ENCODE data around the gene CCDC12. TPM values are rescaled to one million over a fixed set of nuclear protein-coding genes. Genes with fewer than 3 reads are reported as not detected.

CCDC12 gene
- total RNA-seq, 1 experiment from 2014 or later: 44.2 TPM

DNA sequence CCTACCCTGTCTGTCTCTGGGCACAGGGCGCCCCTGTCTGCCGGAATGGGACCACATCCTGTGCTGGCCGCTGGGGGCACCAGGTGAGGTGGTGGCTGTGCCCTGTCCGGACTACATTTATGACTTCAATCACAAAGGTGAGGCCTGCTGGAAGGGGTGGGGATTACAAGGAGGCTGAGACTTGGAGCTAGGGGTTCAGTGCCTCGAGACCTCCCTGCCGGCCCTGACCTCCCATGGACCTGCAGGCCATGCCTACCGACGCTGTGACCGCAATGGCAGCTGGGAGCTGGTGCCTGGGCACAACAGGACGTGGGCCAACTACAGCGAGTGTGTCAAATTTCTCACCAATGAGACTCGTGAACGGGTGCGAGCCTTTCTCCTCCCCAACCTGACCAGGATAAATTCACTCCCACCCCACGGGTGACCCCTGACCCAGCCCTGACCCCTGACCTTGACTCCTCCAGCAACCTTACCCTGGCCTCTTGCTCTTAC lies 78.7 kb downstream of the CCDC12 start:
- Histone ChIP-seq H3K27me3 (ENCODE audit: low read length) (no peaks in the 10 kb centered on the region), H3K4me1 (ENCODE audit: insufficient read depth, low read length) (no peaks in the 10 kb centered on the region), H3K9me3 (ENCODE audit: low read length) (no peaks in the 10 kb centered on the region), H3F3A (ENCODE audit: low read length, unreplicated experiment) (no peaks in the 10 kb centered on the region), H3K4me3 (ENCODE audit: low read length) (no peak overlapping the region), H3K9me2 (replicated peaks; ENCODE audit: low read length) (no peaks in the 10 kb centered on the region), H3K79me2 (ENCODE audit: low read length) (no peaks in the 10 kb centered on the region), H3K9ac (ENCODE audit: low read length) (no peak overlapping the region), H2AFZ (ENCODE audit: low read length) (no peak overlapping the region), H3K4me2 (ENCODE audit: low read length) (no peak overlapping the region), H3K36me3 (ENCODE audit: low read depth, low read length) (no peaks in the 10 kb centered on the region), H4K20me1 (ENCODE audit: low read length) (no peaks in the 10 kb centered on the region), H3K27ac (ENCODE audit: low read length) (no peak overlapping the region)
- POLR2A ChIA-PET (ENCODE audit: unreplicated experiment): no interaction called here
- CTCF ChIA-PET: no interaction called here
- no TSS peak for BruUV-seq (replicated peaks)
- intact Hi-C loops (cut with micrococcal nuclease): no loop called here
- ATAC-seq (no peak), DNase-seq (no peak)
- TF ChIP-seq EZH2 (IDR thresholded peaks at IDR 0.05; ENCODE audit: low read length, unreplicated experiment) (no peak), EZH2phosphoT487 (IDR thresholded peaks at IDR 0.05; ENCODE audit: borderline replicate concordance, low read length) (no peak)
- TF ChIP-seq, protein P1, sequence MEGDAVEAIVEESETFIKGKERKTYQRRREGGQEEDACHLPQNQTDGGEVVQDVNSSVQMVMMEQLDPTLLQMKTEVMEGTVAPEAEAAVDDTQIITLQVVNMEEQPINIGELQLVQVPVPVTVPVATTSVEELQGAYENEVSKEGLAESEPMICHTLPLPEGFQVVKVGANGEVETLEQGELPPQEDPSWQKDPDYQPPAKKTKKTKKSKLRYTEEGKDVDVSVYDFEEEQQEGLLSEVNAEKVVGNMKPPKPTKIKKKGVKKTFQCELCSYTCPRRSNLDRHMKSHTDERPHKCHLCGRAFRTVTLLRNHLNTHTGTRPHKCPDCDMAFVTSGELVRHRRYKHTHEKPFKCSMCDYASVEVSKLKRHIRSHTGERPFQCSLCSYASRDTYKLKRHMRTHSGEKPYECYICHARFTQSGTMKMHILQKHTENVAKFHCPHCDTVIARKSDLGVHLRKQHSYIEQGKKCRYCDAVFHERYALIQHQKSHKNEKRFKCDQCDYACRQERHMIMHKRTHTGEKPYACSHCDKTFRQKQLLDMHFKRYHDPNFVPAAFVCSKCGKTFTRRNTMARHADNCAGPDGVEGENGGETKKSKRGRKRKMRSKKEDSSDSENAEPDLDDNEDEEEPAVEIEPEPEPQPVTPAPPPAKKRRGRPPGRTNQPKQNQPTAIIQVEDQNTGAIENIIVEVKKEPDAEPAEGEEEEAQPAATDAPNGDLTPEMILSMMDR (conservative IDR thresholded peaks at IDR 0.05; ENCODE audit: low read depth, low read length): 0 out of 2 replicates have a peak, but pooled peaks have one; percentile 17

DNA sequence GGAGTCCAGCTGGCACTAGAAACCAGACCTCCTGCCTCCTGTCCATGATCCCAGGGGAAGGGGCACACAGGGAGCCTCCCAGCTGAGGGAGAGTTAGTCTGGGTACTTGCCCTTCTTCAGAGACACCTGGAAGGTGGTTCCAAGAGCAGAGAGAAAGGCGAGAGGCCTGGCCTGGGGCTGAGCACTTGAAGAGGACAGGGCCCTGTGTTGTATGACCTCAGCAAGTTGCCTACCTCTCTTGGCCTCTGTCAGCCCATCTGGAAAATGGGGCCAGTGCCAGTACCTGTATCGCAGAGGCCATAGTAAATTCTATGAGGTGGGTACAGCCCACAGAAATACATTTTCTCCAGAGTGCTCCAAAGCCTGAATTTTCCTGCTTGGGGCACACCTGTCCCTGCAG lies 79.5 kb downstream of the CCDC12 start:
- no peak overlapping the region for H3K9ac ChIP-seq (ENCODE audit: low read length)
- no peaks in the 10 kb centered on the region for H3F3A ChIP-seq (ENCODE audit: low read length, unreplicated experiment)
- H3K4me1 ChIP-seq (ENCODE audit: insufficient read depth, low read length): peaks cover 3% of the 10 kb centered on the region; the same call in 1 of the 2 replicates
- TF ChIP-seq EZH2 (IDR thresholded peaks at IDR 0.05; ENCODE audit: low read length, unreplicated experiment) (no peak), EZH2phosphoT487 (IDR thresholded peaks at IDR 0.05; ENCODE audit: borderline replicate concordance, low read length) (no peak)
- TF ChIP-seq, protein P1 (conservative IDR thresholded peaks at IDR 0.05; ENCODE audit: low read depth, low read length): no peak
- H3K79me2 ChIP-seq (ENCODE audit: low read length): no peaks in the 10 kb centered on the region
- no peaks in the 10 kb centered on the region for H4K20me1 ChIP-seq (ENCODE audit: low read length)
- H3K27me3 ChIP-seq (ENCODE audit: low read length): no peaks in the 10 kb centered on the region
- no peak overlapping the region for H3K4me3 ChIP-seq (ENCODE audit: low read length)
- no peak overlapping the region for H3K27ac ChIP-seq (ENCODE audit: low read length)
- ChIA-PET POLR2A (ENCODE audit: unreplicated experiment) (no interaction called here), CTCF (interaction anchor here (0.5 kb wide), 1 partner anchor 52 kb away, joined by 6 read pairs; no protein-coding TSS in a partner anchor)
- H2AFZ ChIP-seq (ENCODE audit: low read length): no peak overlapping the region
- no TSS peak for BruUV-seq (replicated peaks)
- DNase-seq: no peak
- no peaks in the 10 kb centered on the region for H3K36me3 ChIP-seq (ENCODE audit: low read depth, low read length)
- H3K4me2 ChIP-seq (ENCODE audit: low read length): no peak overlapping the region
- no peak for ATAC-seq
- no peaks in the 10 kb centered on the region for H3K9me3 ChIP-seq (ENCODE audit: low read length)
- no peaks in the 10 kb centered on the region for H3K9me2 ChIP-seq (replicated peaks; ENCODE audit: low read length)
- intact Hi-C loops (cut with micrococcal nuclease): no loop called here

DNA sequence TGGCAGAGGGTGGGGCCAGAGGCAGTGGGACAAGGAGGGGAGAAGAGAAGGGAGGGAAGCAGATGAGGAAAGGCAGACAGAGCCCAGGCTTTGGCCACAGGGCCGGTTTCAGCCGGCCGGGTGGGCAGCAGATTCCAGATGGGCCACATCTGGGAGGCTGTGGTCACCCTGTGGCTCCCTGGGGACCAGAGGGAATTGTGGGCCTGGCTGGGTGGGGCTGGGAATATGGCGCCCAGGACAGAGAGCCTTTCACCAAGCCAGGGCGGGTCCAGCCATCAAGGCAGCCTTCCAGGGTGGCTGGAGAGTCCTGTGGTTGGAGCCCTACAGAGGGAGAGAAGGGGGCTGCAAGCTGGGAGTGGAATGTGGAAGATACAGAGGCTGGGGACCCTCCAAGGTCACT lies 80.2 kb downstream of the CCDC12 start:
- Histone ChIP-seq H3K9me3 (ENCODE audit: low read length) (no peaks in the 10 kb centered on the region), H3K4me3 (ENCODE audit: low read length) (no peak overlapping the region), H3K27ac (ENCODE audit: low read length) (no peak overlapping the region), H3K4me2 (ENCODE audit: low read length) (no peak overlapping the region), H3K79me2 (ENCODE audit: low read length) (no peaks in the 10 kb centered on the region), H3F3A (ENCODE audit: low read length, unreplicated experiment) (no peaks in the 10 kb centered on the region), H3K27me3 (ENCODE audit: low read length) (no peaks in the 10 kb centered on the region), H3K36me3 (ENCODE audit: low read depth, low read length) (no peaks in the 10 kb centered on the region), H2AFZ (ENCODE audit: low read length) (no peak overlapping the region), H3K9ac (ENCODE audit: low read length) (no peak overlapping the region), H3K9me2 (replicated peaks; ENCODE audit: low read length) (no peaks in the 10 kb centered on the region), H3K4me1 (ENCODE audit: insufficient read depth, low read length) (peaks cover 4% of the 10 kb centered on the region; the same call in 1 of the 2 replicates), H4K20me1 (ENCODE audit: low read length) (no peaks in the 10 kb centered on the region)
- ChIA-PET POLR2A (ENCODE audit: unreplicated experiment) (no interaction called here), CTCF (interaction anchor here (0.5 to 0.8 kb wide), 2 partner anchors 51 to 190 kb away, joined by 3 to 6 read pairs; no protein-coding TSS in a partner anchor)
- TF ChIP-seq EZH2phosphoT487 (IDR thresholded peaks at IDR 0.05; ENCODE audit: borderline replicate concordance, low read length) (no peak), EZH2 (IDR thresholded peaks at IDR 0.05; ENCODE audit: low read length, unreplicated experiment) (no peak)
- TF ChIP-seq, protein P1 (conservative IDR thresholded peaks at IDR 0.05; ENCODE audit: low read depth, low read length): no peak
- intact Hi-C loops (cut with micrococcal nuclease): no loop called here
- ATAC-seq (no peak), DNase-seq (no peak)
- no TSS peak for BruUV-seq (replicated peaks)
